GM19035 (cell line): ENCODE data around the gene AGAP6.
A peak's percentile ranks its signal among the peaks of the same experiment; 100 is the strongest.
"Not testable (repeated sequence)": the region's sequence is repeated elsewhere in the genome, so short reads cannot be mapped to it uniquely, and the experiment has no call there.

ENCODE experiments used
- ATAC-seq: cut with Tn5 transposase; IDR thresholded peaks from one replicate; pipeline ENCODE4 v1.9.1; 2021; ENCODE audit not compliant: unreplicated experiment

Gene AGAP6

GRCh38 chr10:50024716-50025383, 36.6 kb downstream of the AGAP6 start:
- ATAC-seq: not testable (repeated sequence)

- ATAC-seq: no peak
Measured at GRCh38 chr10:50025627-50026026, 37.4 kb downstream of the AGAP6 start.

GRCh38 chr10:50027195-50027594, 39.0 kb downstream of the AGAP6 start:
- no peak for ATAC-seq

GRCh38 chr10:50033481-50033880, 45.3 kb downstream of the AGAP6 start:
- ATAC-seq: no peak

DNA sequence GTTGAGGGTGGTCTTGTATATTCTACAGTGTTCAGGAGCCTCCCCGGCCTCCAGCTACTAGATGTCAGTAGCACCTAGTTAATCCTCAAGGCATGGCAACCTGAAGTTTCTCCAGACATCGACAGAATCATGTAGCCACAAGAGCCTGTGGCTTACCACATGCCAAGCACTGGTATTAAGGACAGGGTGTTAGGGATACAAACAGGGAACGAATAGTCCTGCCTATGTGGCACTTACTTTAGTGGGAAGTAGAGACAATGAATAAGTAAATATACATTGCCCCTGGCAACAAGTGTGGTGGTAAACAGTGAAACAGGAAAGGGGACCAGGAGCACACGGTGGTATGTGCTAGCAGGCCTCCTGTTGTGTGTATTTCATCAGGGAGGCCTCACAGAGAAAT, 47.1 kb downstream of the AGAP6 start:
- ATAC-seq: not testable (repeated sequence)

- ATAC-seq: no peak
Measured at GRCh38 chr10:50044941-50045664, 56.9 kb downstream of the AGAP6 start.

- ATAC-seq: not testable (repeated sequence)
Measured at GRCh38 chr10:50046457-50046856, 58.3 kb downstream of the AGAP6 start.

GRCh38 chr10:50047594-50047993, 59.4 kb downstream of the AGAP6 start:
- ATAC-seq: not testable (repeated sequence)

DNA sequence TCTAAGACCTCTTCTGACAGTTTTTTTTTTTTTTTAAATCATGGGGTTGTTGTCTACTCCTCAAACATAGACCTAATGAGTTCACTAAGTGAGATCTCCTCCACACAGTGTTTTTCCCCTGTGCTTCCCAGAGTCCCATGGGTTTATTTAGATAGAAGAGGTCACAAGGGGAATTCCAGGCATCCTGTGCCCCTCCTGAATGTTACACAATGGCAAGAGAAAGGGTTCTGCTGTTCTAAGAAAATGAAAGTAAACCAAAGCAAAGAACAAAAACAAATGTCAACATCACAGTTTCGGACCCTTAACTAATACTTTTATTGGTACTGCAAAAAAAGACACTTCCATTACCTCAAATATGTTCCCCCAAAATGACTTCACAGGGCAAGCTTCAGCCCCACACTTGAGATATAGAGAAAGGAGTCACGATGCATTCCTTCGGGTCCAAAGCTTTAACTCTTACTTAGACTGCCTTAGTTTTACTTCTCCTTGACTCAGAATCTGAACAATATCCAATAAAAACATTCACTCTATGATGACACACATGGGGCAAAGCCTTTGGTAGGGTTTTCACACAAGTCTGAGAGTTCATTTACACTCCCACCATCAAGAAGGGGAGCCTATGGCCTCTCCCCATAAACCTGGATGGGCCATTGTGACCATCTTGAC, 63.9 kb downstream of the AGAP6 start:
- peak; percentile 57 for ATAC-seq

DNA sequence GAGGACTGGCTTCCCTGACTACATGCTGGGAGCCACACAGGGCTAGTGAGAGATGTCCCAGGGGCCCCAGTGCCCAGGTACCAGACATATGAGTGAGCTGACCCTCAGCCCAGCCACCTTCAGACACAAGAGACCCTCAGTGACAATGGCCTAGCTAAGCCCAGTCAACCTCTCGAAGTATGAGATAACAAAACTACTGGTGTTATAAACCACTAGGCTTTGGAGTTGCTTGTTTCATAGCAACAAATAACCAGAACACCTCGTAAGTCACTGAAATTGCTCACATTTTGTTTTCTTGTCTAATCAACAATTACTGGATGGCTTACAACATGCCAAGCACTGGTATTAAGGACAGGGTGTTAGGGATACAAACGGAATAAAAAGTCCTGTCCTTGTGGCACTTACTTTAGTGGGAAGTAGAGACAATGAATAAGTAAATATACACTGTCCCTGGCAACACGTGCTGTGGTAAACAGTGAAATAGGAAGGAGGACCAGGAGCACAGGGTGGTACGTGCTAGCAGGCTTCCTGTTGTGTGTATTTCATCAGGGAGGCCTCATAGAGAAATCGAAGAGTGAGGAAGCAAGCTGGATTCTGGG, 64.7 kb downstream of the AGAP6 start:
- not testable (repeated sequence) for ATAC-seq

GRCh38 chr10:50055494-50056292, 67.5 kb downstream of the AGAP6 start:
- not testable (repeated sequence) for ATAC-seq

GRCh38 chr10:50056654-50057053, 68.4 kb downstream of the AGAP6 start:
- not testable (repeated sequence) for ATAC-seq

DNA sequence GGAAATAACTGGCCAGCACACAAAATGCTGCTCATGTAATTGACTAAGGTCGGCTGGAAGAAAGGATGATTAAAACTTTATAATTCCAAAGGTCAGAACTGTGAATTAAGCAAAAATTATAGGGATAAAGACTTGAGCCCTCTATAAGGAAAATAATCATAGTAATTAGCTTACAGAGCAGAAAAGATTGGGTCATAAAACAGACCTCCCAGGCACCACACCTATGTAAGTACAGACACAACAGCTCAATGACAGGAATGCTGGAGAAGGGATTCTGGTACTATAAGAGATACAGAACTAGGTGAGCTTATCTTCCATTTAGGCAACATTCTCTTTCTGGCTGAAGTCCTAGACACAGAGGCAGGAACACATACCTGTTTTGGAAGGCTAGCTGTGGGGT, 70.5 kb downstream of the AGAP6 start:
- not testable (repeated sequence) for ATAC-seq

- not testable (repeated sequence) for ATAC-seq
Measured at GRCh38 chr10:50059946-50060345, 71.7 kb downstream of the AGAP6 start.
